Measurements from ENCODE around the gene DOCK2. TPM values are rescaled to one million over a fixed set of nuclear protein-coding genes. Genes with fewer than 3 reads are reported as not detected.

Gene DOCK2
- total RNA-seq, 2 donors from 2014 or later, result 32.1 to 40.3 TPM

- no peak for ATAC-seq (ENCODE audit: insufficient number of reproducible peaks, low FRiP score, low read depth)
These were observed 409.2 kb downstream of the DOCK2 start for GRCh38 chr5:170046241-170046640.

GRCh38 chr5:170049713-170050112 is 412.6 kb downstream of the DOCK2 start:
- DNase-seq (ENCODE audit: low spot score) (no peak), ATAC-seq (ENCODE audit: insufficient number of reproducible peaks, low FRiP score, low read depth) (no peak)
- no peak for TF ChIP-seq CTCF (IDR thresholded peaks at IDR 0.05)

More at GRCh38 chr5:170046241-170046640, 409.2 kb downstream of the DOCK2 start:
- Histone ChIP-seq H3K27me3 (replicated peaks; ENCODE audit: insufficient read depth) (no peaks in the 10 kb centered on the region), H3K36me3 (no peaks in the 10 kb centered on the region), H3K4me3 (no peak overlapping the region), H3K4me1 (ENCODE audit: control insufficient read depth in 1 of 2, low read depth in 2 of 2) (no peaks in the 10 kb centered on the region), H3K9me3 (no peaks in the 10 kb centered on the region), H3K27ac (no peak overlapping the region)
- DNase-seq (ENCODE audit: low spot score), result no peak
- TF ChIP-seq CTCF (IDR thresholded peaks at IDR 0.05), result no peak

GRCh38 chr5:170053896-170054295 is 416.8 kb downstream of the DOCK2 start:
- H3K27ac ChIP-seq, result no peak overlapping the region
- H3K4me1 ChIP-seq (ENCODE audit: control insufficient read depth in 1 of 2, low read depth in 2 of 2), result no peaks in the 10 kb centered on the region
- ATAC-seq (ENCODE audit: insufficient number of reproducible peaks, low FRiP score, low read depth), result no peak
- H3K36me3 ChIP-seq, result no peaks in the 10 kb centered on the region
- H3K4me3 ChIP-seq, result no peak overlapping the region
- H3K9me3 ChIP-seq, result no peaks in the 10 kb centered on the region
- no peak for TF ChIP-seq CTCF (IDR thresholded peaks at IDR 0.05)
- H3K27me3 ChIP-seq (replicated peaks; ENCODE audit: insufficient read depth), result no peaks in the 10 kb centered on the region
- DNase-seq (ENCODE audit: low spot score), result no peak

More at GRCh38 chr5:170049713-170050112, 412.6 kb downstream of the DOCK2 start:
- Histone ChIP-seq H3K27ac (no peak overlapping the region), H3K4me3 (no peak overlapping the region), H3K9me3 (no peaks in the 10 kb centered on the region), H3K27me3 (replicated peaks; ENCODE audit: insufficient read depth) (no peaks in the 10 kb centered on the region), H3K36me3 (no peaks in the 10 kb centered on the region), H3K4me1 (ENCODE audit: control insufficient read depth in 1 of 2, low read depth in 2 of 2) (no peaks in the 10 kb centered on the region)

GRCh38 chr5:170055606-170056005 is 418.5 kb downstream of the DOCK2 start:
- Histone ChIP-seq H3K36me3 (no peaks in the 10 kb centered on the region), H3K9me3 (no peaks in the 10 kb centered on the region), H3K4me1 (ENCODE audit: control insufficient read depth in 1 of 2, low read depth in 2 of 2) (no peaks in the 10 kb centered on the region), H3K4me3 (no peak overlapping the region), H3K27ac (no peak overlapping the region), H3K27me3 (replicated peaks; ENCODE audit: insufficient read depth) (no peaks in the 10 kb centered on the region)
- DNase-seq (ENCODE audit: low spot score) (no peak), ATAC-seq (ENCODE audit: insufficient number of reproducible peaks, low FRiP score, low read depth) (no peak)
- no peak for TF ChIP-seq CTCF (IDR thresholded peaks at IDR 0.05)

- ATAC-seq (ENCODE audit: insufficient number of reproducible peaks, low FRiP score, low read depth) (no peak), DNase-seq (ENCODE audit: low spot score) (no peak)
- TF ChIP-seq CTCF (IDR thresholded peaks at IDR 0.05), result no peak
These were observed 419.6 kb downstream of the DOCK2 start for GRCh38 chr5:170056561-170057267.

More at GRCh38 chr5:170056561-170057267, 419.6 kb downstream of the DOCK2 start:
- Histone ChIP-seq H3K36me3 (no peaks in the 10 kb centered on the region), H3K27me3 (replicated peaks; ENCODE audit: insufficient read depth) (no peaks in the 10 kb centered on the region), H3K9me3 (no peaks in the 10 kb centered on the region), H3K4me1 (ENCODE audit: control insufficient read depth in 1 of 2, low read depth in 2 of 2) (no peaks in the 10 kb centered on the region), H3K27ac (no peak overlapping the region), H3K4me3 (no peak overlapping the region)
